Sigmoid colon (tissue), 4 donors: ENCODE results near the gene KCNJ11.

ENCODE experiments used
- EP300 ChIP-seq, 4 donors: sonication (generic); formaldehyde crosslinking; IDR thresholded peaks; one replicate each; pipeline ENCODE4 v1.6.1; 2017; ENCODE audit warnings: antibody characterized with exemption in 4 of 4
- POLR2A ChIP-seq, 2 donors: fragments of 450-650 bp; IDR thresholded peaks; one replicate each; pipeline ENCODE4 v1.6.1; 2016; ENCODE audit warnings: antibody characterized with exemption in 2 of 2, mild to moderate bottlenecking in 2 of 2, moderate library complexity in 2 of 2
- POLR2AphosphoS5 ChIP-seq, 4 donors: sonication (generic); formaldehyde crosslinking; IDR thresholded peaks; one replicate each; pipeline ENCODE4 v1.6.1; 2017; ENCODE audit warnings: antibody characterized with exemption in 4 of 4
- TF ChIP-seq, protein P1 (sequence below), 4 experiments: fragments of 450-650 bp in 3 of 4; fragments of 200-600 bp in 1 of 4; IDR thresholded peaks; one replicate each; pipeline ENCODE4 v1.5.1; 2016 to 2019; ENCODE audit warnings: antibody characterized with exemption in 4 of 4, mild to moderate bottlenecking in 3 of 4, moderate library complexity in 2 of 4

- TF ChIP-seq POLR2A (IDR thresholded peaks at IDR 0.05) (no peak), EP300 (IDR thresholded peaks at IDR 0.05) (no peak), POLR2AphosphoS5 (IDR thresholded peaks at IDR 0.05) (no peak)
- TF ChIP-seq, protein P1, sequence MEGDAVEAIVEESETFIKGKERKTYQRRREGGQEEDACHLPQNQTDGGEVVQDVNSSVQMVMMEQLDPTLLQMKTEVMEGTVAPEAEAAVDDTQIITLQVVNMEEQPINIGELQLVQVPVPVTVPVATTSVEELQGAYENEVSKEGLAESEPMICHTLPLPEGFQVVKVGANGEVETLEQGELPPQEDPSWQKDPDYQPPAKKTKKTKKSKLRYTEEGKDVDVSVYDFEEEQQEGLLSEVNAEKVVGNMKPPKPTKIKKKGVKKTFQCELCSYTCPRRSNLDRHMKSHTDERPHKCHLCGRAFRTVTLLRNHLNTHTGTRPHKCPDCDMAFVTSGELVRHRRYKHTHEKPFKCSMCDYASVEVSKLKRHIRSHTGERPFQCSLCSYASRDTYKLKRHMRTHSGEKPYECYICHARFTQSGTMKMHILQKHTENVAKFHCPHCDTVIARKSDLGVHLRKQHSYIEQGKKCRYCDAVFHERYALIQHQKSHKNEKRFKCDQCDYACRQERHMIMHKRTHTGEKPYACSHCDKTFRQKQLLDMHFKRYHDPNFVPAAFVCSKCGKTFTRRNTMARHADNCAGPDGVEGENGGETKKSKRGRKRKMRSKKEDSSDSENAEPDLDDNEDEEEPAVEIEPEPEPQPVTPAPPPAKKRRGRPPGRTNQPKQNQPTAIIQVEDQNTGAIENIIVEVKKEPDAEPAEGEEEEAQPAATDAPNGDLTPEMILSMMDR (IDR thresholded peaks at IDR 0.05) = no peak
Measured at GRCh38 chr11:17387254-17387653, 1.2 kb downstream of the KCNJ11 start.
